Lower leg skin (tissue), 3 donors: ENCODE results near the gene NOB1.

Experiments
- POLR2A ChIP-seq, 2 donors: fragments of 450-650 bp; IDR thresholded peaks; one replicate each; pipeline ENCODE4 v1.6.1; 2016 to 2017; ENCODE audit warnings: antibody characterized with exemption in 2 of 2, mild to moderate bottlenecking in 1 of 2, moderate library complexity in 1 of 2
- TF ChIP-seq, protein P1 (sequence below), 3 donors: fragments of 450-650 bp; IDR thresholded peaks; one replicate each; pipeline ENCODE4 v1.5.1; 2016; ENCODE audit warnings: antibody characterized with exemption in 3 of 3, mild to moderate bottlenecking in 3 of 3, moderate library complexity in 2 of 3

DNA sequence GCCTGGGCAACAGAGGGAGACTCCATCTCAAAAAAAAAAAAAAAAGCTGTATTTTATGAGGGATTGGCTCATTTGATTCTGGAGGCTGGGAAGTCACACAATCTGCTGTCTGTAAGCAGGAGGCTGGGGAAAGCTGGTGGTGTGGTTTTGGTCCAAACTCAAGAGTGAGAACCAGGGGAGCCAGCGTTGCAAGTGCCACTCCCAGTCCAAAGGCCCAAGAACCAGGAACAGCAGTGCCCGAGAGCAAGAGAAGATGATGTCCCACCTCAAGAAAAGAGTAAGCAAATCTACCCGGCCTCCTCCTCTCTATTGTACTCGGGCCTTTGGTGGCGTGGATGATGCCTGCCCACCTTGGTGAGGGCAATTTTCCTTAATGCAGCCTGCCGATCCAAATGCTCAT is 22.6 kb downstream of the NOB1 start:
- TF ChIP-seq, protein P1, sequence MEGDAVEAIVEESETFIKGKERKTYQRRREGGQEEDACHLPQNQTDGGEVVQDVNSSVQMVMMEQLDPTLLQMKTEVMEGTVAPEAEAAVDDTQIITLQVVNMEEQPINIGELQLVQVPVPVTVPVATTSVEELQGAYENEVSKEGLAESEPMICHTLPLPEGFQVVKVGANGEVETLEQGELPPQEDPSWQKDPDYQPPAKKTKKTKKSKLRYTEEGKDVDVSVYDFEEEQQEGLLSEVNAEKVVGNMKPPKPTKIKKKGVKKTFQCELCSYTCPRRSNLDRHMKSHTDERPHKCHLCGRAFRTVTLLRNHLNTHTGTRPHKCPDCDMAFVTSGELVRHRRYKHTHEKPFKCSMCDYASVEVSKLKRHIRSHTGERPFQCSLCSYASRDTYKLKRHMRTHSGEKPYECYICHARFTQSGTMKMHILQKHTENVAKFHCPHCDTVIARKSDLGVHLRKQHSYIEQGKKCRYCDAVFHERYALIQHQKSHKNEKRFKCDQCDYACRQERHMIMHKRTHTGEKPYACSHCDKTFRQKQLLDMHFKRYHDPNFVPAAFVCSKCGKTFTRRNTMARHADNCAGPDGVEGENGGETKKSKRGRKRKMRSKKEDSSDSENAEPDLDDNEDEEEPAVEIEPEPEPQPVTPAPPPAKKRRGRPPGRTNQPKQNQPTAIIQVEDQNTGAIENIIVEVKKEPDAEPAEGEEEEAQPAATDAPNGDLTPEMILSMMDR (IDR thresholded peaks at IDR 0.05), result no peak
- no peak for TF ChIP-seq POLR2A (IDR thresholded peaks at IDR 0.05)
